ENCODE results near the gene ZNF444. TPM values are rescaled to one million over a fixed set of nuclear protein-coding genes. Genes with fewer than 3 reads are reported as not detected.

Gene ZNF444
- total RNA-seq, 1 donor from 2014 or later: 38.0 TPM

DNA sequence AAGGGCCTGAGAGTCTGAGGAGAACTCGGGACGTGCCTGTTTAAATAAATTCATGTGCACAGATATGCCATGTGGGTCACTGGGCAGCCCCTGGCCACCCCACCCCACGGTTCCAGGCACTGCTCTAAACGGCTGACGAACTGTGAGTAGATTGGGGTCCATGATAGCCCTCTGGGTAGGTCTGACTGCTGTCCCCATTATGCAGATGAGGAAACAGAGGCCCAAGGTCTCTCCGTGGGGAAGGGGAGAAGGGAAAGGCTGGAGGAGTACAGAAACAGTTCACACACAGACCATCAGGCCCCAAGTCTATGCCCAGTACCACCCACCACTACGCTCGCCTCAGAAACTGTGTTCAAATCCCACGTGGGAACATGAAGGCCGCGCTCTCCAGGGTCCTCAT, 34.1 kb upstream of the ZNF444 start:
- no peak for DNase-seq (ENCODE audit: low read depth)

DNA sequence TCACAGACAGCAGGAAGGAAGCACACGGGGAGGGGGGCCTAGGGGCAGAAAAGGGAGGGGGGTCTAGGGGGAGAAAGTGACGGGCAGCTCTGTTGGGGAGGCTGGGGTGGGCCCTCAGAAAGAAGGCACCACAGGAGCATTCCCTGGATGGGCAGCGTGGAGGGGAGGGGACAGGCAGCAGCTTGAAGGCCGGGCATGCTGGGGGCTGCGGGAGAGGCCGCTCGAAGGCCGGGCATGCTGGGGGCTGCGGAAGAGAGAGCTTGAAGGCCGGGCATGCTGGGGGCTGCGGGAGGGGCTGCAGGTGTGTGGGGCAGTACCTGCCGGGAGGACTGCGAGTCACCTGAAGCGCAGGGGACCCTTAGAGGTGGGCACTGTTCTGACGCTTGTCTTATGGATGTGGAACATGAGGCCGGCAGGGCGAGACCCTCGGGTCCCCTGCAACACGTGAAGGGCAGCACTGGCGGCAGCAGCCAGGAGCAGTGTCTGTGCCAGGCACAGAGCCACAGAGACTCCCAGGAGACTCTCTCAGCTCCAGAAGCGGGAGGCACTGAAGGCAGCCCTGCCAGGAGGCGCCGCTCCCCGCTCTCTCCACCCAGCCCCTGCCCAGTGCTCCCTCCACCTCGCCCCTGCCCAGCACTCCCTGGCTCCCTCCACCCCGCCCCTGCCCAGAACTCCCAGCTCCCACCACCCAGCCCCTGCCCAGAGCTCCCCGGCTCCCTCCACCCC, 33.3 kb upstream of the ZNF444 start:
- no peak for DNase-seq (ENCODE audit: low read depth)

DNA sequence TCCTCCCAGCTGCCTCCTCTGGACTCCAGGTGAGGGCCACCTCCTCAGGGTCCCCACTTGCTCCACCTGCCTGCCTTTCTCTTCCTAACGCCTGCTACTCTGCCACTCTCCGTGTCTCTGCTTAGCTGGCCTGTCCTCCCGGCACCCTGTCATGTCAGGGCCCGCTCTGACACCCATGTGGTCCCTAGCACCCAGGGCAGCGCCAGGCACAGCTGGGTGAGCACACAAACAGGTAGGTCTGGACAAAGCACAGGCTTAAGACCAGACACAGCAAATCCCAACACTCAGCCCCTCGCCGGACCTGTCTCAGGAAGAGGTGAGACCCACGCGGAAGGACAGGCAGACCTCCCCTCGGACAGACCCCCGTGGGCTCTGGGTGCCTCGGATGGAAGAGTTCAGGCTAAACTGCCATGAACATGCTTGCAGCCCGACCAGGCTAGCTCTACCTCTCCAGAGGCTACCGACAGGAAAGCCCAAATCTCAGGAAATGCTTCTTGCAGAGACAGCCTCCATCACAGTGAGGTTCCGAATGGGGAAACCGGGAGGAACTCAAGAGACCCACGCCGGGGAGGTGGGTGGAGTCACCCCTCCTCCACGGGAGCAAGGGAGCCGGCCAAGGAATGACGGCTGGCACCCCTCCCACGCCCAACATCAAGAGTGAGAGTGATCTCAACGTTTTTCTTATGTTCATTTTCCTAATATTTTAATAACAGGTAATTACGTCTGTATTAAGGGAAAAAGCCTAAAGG, 32.5 kb upstream of the ZNF444 start:
- no peak for DNase-seq (ENCODE audit: low read depth)

DNA sequence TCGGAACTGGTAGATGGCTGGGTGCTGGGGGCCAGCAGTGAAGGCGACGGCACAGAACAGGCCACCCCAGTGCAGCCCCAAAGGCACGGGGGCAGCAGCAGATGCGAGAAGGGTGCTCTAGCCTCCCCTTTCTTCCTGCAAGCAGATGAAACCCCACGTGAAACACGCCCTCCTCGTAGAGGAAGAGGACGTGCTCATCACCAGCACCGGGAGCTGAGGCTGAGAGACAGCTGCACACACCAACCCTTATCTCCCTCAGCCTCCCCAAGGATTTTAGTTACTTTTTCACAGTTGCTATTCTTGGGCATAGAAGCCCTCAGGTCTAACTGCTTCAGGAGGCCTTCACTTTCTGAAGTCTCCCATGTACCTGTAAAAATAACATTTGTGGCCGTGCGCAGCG, 31.9 kb upstream of the ZNF444 start:
- DNase-seq (ENCODE audit: low read depth): peak; percentile 74

DNA sequence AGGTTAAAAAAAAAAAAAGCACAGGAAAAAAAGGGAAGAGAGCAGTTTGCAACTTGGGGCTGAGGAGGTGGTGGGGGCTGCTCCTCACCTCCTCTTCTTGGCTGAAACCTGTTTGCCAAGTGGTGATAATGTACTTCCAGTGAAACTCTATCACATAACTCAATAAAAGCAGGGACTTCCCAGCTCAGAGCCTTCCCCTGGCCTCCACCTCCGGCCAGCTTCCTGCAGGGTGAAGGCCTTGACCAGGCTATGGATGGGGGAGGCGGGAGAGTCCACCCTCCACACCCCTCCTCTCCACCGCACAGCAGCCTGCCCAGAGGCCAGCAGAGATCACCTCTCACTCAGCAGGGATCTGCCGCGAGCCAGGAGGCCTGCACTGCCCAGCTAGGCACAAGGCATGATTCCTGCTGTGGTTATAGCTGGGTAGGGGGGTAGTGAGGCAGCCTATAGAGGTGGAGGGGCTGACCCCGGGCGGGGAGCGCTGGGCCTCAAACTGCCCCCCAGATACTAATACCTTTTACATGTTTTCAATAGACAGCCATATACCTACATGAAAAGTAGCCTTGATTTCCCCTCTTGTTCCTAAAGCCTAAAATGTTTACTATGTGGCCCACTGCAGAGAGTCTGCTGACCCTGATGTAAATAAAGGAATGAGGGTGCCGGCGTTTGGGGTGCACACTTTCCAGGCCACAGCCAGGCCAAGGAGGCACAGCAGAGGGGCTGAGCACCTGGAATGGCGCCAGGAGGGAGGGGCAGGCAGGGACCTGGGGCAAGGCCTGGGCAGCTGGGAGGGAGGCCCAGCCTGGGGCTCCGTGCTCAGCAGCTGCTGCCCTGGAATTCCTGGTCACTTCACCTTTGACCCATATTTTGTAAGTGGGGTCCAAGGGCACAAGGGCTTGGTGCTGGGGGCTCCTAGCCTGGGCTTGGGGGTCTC, 30.3 kb upstream of the ZNF444 start:
- peak; percentile 68 for DNase-seq (ENCODE audit: low read depth)

DNA sequence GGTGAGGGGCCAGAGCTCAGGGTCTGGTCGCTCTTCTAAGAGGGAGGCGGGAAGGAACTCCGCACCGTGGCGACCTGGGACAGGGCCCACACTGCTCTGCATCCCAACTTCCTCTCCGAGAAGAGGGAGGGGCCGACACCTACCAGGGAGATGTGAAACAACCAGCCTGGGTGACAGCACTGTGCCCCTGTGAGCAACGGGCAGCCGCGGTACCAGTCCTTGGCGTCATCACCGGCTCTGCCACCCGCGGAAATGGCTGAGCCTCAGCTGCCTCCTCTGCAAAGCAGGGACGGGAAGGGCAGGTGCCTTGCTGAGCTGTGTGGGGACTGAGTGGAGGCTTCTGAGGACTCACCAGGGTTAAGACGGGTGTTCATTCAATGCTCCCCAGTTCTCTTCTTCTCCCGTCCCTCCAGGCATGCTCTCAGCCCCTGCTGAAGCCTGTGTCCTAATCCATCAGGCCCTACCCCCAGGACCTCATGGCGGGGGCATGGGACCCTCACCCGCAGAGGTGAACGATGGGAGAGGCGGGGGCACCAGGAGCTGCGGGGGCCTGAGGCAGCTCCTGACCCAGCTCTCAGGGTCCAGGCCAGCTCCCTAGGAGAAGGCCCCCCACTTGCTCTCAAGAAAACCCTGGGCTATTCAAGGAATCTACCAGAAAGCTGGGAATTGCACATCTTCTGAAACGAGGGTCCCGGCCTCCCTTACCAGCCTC, 29.3 kb upstream of the ZNF444 start:
- DNase-seq (ENCODE audit: low read depth): peak; percentile 84

DNA sequence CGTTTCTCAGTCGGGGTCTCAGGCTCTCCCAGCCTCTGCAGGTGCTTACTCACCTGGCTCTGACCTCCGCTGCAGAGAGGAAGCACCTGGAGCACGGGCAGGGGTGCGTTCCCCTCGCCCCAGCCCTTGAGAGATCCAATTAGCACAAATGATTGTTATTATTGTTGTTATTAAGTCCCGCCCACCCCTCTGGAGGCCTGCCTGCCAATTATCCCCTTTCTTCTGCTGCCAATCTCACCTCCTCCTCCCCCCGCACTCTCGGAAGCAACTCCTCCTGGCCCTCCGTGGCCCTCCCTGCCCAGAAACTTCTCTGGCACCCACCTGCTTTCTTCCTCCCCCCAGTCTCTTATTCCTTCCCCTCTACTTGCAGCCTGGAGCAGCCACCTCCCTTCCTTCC, 28.8 kb upstream of the ZNF444 start:
- DNase-seq (ENCODE audit: low read depth): no peak

DNA sequence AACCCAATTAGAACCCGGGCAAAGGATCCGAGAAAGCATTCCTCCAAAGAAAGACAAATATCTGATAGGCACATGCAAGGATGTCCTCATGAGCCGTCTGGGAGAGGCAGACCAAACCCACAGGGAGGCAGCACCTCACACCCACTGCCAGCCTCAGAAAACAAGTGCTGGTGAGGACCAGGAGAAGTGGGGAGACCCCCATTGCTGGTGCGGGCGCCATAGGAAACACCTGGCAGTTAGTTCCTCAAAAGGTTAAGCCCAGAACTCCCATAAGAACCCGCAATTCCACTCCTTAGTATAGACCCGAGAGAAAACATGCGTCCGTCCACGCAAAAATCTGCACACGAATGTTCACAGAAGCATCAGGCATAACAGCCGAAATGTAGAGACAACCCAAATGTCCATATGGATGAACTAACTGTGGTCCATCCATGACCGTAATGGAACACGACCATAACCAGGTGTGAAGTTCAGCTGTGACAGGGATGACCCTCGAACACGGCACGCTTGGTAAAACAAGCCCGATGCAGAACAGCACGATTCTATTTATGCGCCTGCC, 27.9 kb upstream of the ZNF444 start:
- DNase-seq (ENCODE audit: low read depth): no peak

DNA sequence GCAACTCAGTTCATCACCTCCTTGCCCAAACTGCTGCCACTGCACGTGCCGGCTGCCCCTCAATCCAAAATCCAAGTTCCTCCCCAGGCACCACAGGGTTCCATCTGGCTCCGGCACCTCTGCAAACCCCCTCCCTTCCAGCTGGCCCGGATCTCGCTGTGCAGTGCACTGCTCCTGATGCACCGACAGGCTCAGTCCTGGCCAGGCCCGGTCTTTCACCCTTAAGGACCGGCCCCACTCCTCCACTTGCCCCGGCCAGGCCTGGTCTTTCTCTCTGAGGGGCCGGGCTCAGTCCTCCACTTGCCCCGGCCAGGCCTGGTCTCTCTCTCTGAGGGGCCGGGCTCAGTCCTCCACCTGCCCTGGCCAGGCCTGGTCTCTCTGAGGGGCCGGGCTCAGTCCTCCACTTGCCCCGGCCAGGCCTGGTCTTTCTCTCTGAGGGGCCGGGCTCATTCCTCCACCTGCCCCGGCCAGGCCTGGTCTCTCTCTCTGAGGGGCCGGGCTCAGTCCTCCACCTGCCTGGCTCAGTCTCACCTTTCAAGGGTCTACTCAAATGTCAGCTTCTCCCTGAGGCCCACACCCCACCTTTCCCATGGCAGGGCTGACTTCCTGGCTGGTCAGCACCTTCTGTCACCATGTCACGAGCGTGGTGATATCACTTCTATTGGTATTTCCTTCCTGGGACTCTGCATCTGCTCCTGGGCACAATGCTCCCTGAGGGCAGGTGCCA, 26.9 kb upstream of the ZNF444 start:
- DNase-seq (ENCODE audit: low read depth): no peak

DNA sequence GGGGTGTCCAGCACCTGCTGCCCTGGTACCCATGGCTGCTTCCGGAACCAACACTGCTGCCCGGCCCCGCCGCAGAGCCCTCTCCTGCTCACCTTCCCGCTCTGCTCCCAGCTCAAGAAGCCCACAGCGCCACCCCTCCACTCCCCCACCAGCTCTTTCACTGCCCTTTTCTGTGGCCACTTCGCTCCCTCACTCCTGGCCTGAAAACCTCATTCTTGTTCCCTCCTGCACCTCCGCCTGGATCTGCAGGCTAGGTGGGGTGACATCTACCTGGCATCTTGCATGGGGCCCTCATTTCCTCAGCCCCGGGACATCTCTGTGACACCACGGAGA, 26.3 kb upstream of the ZNF444 start:
- no peak for DNase-seq (ENCODE audit: low read depth)

DNA sequence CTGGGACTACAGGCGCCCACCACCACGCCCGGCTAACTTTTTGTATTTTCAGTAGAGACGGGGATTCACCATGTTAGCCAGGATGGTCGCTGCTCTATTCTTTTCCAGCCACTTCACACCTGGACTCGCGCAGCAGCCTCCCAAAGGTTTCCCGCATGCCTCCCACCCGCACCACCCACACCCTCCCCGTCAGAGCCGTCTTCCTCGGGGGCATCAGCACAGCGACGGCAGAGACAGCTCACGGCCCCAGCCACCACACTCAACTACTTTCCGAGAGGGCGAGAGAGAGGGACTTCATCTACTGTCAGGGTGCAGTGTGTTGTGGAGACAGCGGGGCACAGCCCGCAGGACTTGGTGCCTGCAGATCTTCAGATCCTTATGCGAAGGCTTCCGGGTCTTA, 25.6 kb upstream of the ZNF444 start:
- no peak for DNase-seq (ENCODE audit: low read depth)

DNA sequence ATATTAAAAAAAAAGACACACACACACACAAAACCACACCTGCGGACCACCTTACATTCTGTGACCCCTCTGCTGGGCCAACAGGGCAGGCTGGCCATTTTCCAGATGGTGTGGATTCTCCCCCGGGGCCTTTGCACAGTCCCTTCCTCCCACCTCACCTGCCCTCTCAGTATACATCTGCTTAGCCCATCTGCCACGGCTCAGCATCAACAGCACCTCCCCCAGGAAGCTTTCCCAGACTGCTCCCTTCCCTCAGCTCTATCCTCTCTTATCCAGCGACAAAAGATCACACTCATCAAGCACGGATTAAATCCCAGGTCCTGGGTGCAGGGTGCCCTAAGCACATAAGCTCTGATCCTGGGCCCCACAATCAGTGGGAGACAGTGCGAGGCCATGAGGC, 24.5 kb upstream of the ZNF444 start:
- DNase-seq (ENCODE audit: low read depth): no peak

DNA sequence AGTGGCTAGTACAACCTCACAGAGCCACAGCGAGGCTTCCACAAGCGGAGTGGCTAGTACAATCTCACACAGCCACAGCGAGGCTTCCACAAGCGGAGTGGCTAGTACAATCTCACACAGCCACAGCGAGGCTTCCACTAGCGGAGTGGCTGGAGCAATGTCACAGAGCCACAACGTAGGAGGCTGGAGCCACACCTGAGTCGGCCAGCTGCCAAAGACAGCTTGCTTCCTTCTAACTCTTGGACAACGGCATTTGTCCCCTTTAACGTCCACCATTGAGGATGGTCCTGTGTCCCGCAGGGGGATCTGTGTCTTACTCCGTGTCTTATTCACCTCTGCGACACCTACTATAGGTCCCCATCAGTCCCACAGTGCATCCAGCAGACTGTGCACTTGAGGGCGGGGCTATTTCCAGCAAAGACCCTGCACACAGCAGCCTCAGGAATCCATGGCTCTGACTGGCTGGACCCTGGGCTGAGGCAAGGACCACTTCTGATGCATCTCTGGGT, 23.7 kb upstream of the ZNF444 start:
- no peak for DNase-seq (ENCODE audit: low read depth)

DNA sequence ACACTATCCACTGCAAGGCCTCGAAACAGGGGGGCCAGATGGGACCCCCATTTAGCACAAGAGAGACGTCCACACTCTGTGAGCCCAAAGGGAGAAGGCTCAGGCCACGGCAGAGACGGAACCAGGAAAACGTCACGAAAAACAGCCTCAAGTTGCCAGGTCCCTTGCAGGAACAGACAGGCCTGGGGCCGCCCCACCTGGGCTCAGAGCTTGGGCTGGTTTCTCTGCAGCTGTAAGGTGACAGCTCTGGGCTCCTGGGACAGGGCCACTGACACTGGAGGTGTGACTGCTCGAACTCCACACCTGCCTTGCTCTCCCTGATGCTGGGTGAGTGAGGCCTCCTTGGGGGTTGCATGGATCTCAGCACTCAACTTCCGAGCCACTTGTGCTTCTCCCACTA, 23.2 kb upstream of the ZNF444 start:
- no peak for DNase-seq (ENCODE audit: low read depth)

DNA sequence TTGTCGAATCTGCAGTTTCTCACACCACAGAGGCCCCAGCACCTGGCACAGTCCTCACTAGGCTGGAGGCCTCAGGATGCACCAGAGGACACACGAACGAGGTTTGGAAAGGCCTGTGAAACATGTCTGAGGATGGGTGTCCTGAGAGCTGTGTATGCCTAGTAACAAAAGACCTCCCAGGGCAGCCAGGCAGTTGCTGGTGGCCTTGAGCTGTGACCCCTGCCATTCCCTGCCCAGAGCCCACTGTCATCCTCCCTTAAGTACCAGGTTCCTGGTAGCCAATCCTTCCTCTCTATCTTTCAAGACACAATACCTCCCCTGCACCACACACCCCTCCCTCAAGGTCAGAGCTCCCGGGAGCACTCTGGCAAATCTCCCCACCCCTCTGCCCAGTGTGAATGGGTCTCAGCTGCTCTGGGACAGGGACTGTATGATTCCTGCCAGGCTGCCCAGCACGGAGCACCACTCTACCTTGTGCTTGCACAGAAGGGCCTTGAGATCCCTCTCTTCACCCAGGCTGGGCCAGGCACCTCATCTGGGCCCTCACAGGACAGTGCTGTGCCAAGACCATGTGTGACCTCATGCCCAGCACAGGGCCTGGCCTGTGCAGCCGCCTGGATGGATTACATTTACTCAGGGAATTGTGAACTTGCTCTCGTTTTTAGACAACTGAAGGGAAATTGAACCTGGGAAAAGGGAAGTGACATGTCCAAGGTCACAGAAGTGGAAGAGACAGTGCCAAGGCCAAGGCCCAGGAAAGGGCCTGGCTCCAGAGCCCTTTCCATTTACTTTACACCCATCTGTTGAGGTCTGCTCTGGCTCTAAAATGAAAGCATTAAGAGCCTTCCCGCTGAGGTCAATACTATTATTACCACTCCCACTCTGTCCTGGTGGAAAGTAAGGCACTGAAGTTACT, 22.2 kb upstream of the ZNF444 start:
- DNase-seq (ENCODE audit: low read depth): no peak

DNA sequence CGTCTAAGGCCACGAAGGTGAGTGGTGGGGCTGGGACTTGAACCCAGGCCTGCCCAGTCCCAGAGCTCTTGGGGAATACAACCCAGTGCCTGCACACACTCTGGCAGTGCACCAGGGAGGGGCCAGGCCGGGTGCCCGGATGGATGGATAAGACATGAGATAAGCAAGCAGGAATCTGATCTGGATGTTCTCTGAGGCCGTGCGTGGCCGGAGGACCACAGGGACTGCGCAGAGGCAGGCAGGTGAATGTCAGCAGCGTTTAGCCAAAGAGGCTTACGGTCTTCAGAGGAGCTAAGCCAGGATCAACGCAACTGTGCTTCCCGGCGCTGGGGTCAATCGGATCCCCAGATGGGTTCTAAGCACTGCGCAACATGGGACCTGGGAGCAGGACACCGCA, 21.5 kb upstream of the ZNF444 start:
- DNase-seq (ENCODE audit: low read depth): peak; percentile 77

DNA sequence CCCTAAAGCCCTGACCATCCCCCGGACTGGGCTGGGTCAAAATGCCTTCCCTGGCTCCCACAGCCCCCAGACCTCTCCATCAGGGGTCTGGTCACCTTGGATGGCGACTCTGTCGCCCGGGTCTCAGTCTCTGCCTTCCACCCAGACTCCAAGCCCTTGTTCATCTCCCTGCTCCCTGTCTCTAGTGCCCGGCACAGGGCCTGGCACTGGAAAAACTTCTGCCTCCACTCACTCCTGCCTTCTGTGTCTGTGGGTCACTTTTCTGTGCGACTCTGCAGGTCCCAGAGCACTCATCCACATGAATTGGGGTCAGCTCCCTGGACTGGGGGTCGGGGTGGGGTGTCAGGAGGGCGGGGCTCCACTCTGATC, 21.1 kb upstream of the ZNF444 start:
- no peak for DNase-seq (ENCODE audit: low read depth)

DNA sequence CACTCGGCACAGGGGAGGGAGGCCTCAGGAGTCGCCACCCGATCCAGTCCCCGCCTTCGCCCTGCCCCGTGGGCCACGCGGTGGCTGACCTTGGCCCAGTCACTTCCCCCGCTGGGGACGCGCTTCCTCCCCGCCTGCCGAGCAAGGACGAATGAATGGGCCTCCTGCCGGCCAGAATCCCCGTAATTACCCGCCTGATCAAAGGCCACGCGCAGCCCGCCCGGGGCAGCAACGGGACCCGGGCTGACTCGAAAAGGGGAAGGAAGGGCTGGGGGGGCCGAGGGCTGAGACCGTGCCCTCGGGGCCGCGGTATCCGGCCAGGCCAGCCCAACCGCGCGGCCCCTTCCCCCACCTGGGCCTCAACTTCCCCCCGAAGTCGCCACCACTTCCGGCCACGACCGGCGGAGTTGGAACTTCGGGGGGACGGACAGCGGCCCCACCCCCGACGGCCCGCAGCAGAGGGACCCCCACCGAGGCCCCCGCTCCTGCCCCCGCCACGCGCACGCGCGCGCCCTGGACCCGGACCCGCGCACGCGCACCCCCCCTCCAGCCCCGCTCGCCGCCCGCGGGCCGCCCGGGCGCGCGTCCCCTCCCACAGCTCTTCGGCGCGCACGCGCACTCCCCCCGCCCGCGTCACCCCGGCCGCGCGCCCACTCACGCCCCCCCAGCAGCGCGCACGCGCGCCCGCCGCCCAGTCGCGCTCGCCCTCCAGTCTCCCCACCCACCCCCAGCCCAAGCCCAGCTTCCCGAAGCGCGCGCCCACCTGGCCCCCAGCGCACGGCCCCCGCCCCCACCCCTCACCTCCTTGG, 20.5 kb upstream of the ZNF444 start:
- peak; percentile 83 for DNase-seq (ENCODE audit: low read depth)
